Liver (tissue), 3 donors: ENCODE data around the gene TCEAL3.

Experiments
- CTCF ChIP-seq: fragments of 150-350 bp; IDR thresholded peaks from 2 replicates; pipeline ENCODE4 v1.5.1; 2017; ENCODE audit warnings: improper control_type of control experiment, low read depth, low read length; ENCODE audit not compliant: missing input control
- EGR1 ChIP-seq, 2 donors: IDR thresholded peaks; 2 replicates each; pipeline ENCODE4 v1.6.1; 2016 to 2018; ENCODE audit warnings: antibody characterized with exemption in 2 of 2, low read depth in 2 of 2
- FOXA2 ChIP-seq: IDR thresholded peaks from 2 replicates; pipeline ENCODE4 v1.6.1; 2016; ENCODE audit warnings: antibody characterized with exemption
- GABPA ChIP-seq, 2 donors: IDR thresholded peaks in 1 of 2; conservative IDR thresholded peaks in 1 of 2; 2 replicates each; pipeline ENCODE4 v1.6.1; 2016; ENCODE audit warnings: antibody characterized with exemption in 2 of 2, mild to moderate bottlenecking in 1 of 2, moderate library complexity in 1 of 2
- JUND ChIP-seq, 2 donors: IDR thresholded peaks; 2 replicates each; pipeline ENCODE4 v1.6.1; 2016; ENCODE audit warnings: antibody characterized with exemption in 2 of 2
- NR2F2 ChIP-seq: IDR thresholded peaks from 2 replicates; pipeline ENCODE4 v1.6.1; 2016; ENCODE audit warnings: antibody characterized with exemption
- SP1 ChIP-seq: IDR thresholded peaks from 2 replicates; pipeline ENCODE4 v1.6.1; 2018; ENCODE audit warnings: antibody characterized with exemption, mild to moderate bottlenecking
- TAF1 ChIP-seq: conservative IDR thresholded peaks from 2 replicates; pipeline ENCODE4 v1.6.1; 2016; ENCODE audit warnings: antibody characterized with exemption, mild to moderate bottlenecking
- TF ChIP-seq, protein P1 (sequence below): IDR thresholded peaks from 2 replicates; pipeline ENCODE4 v1.6.1; 2016; ENCODE audit warnings: antibody characterized with exemption
- donor health status: healthy.
- donor health status: healthy.

- TF ChIP-seq, protein P1, sequence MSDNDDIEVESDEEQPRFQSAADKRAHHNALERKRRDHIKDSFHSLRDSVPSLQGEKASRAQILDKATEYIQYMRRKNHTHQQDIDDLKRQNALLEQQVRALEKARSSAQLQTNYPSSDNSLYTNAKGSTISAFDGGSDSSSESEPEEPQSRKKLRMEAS = no peak
- TF ChIP-seq CTCF (no peak), GABPA (IDR thresholded peaks at IDR 0.05 in 1 of 2, conservative IDR thresholded peaks at IDR 0.05 in 1 of 2) (no peak), EGR1 (IDR thresholded peaks at IDR 0.05; ENCODE audit: low read depth in 2 of 2) (no peak), TAF1 (no peak), NR2F2 (no peak), SP1 (no peak), JUND (IDR thresholded peaks at IDR 0.05) (no peak), FOXA2 (no peak)
Observed at GRCh38 chrX:103610282-103610681, 2.5 kb downstream of the TCEAL3 start.
